Neural progenitor cell (in vitro differentiated cells): Measurements from ENCODE around the gene DUT.

Experiments
- EZH2 ChIP-seq: fragments of 200-600 bp; sonication (generic); IDR thresholded peaks from 2 replicates; pipeline ENCODE4 v1.6.1; 2017; ENCODE audit warnings: antibody characterized with exemption, mild to moderate bottlenecking, moderate library complexity
- EZH2phosphoT487 ChIP-seq: fragments of 200-600 bp; sonication (generic); IDR thresholded peaks from 2 replicates; pipeline ENCODE4 v1.6.1; 2017; ENCODE audit warnings: antibody characterized with exemption
- TF ChIP-seq, protein P1 (sequence below): fragments of 200-600 bp; sonication (generic); IDR thresholded peaks from 2 replicates; pipeline ENCODE4 v1.5.1; 2017; ENCODE audit warnings: antibody characterized with exemption, mild to moderate bottlenecking

DNA sequence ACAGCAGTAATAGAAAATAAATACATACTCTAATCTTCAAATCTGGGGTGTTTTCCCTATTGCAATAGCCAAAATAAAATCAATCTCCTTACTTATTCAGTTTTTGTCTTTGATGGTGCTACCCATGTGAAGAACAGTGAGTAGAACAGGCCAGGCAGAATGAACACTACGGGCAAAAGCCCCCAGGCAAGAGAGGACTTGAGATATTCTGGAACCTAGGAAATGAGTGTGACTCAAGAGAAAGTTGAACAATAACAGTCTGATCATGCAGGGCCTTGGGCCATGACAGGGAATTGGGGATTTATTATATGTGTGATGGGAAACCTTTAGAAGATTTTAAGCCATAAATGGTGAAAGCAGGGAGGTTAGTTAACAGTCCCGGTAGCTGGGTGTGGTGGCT is 14.0 kb upstream of the DUT start:
- TF ChIP-seq, protein P1, sequence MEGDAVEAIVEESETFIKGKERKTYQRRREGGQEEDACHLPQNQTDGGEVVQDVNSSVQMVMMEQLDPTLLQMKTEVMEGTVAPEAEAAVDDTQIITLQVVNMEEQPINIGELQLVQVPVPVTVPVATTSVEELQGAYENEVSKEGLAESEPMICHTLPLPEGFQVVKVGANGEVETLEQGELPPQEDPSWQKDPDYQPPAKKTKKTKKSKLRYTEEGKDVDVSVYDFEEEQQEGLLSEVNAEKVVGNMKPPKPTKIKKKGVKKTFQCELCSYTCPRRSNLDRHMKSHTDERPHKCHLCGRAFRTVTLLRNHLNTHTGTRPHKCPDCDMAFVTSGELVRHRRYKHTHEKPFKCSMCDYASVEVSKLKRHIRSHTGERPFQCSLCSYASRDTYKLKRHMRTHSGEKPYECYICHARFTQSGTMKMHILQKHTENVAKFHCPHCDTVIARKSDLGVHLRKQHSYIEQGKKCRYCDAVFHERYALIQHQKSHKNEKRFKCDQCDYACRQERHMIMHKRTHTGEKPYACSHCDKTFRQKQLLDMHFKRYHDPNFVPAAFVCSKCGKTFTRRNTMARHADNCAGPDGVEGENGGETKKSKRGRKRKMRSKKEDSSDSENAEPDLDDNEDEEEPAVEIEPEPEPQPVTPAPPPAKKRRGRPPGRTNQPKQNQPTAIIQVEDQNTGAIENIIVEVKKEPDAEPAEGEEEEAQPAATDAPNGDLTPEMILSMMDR: no peak
- TF ChIP-seq EZH2phosphoT487 (no peak), EZH2 (no peak)
